Measurements from ENCODE around the gene ZDHHC14. TPM values are rescaled to one million over a fixed set of nuclear protein-coding genes. Genes with fewer than 3 reads are reported as not detected.

Gene ZDHHC14
- total and polyA plus RNA-seq, 2 of the 8 experiments (the other 6 are each of a cell fraction or from before 2014, with no cell fraction given) = 2.9 to 5.3 TPM

GRCh38 chr6:157669747-157670216 lies 288.8 kb downstream of the ZDHHC14 start (continued):
- TF ChIP-seq CTCF (IDR thresholded peaks at IDR 0.05; ENCODE audit: control extremely low read depth in 1 of 3, insufficient read depth in 1 of 3, low read depth in 1 of 3, low read length in 3 of 3) (peak; percentile 13 to 26 (median 19); a peak in 3 of 4 replicates), SIX5 (IDR thresholded peaks at IDR 0.05; ENCODE audit: low read depth, low read length) (no peak)
